NT2/D1 (cell line): ENCODE results near the gene BEAN1.

Experiments used
- DNase-seq: peaks from one replicate; pipeline ENCODE4 v3.0.0-alpha.2; 2011; ENCODE audit warnings: low read depth, low spot score
- H3K27me3 ChIP-seq: 2 replicates; pipeline ENCODE4 v1.6.0; 2011; ENCODE audit warnings: mild to moderate bottlenecking; ENCODE audit not compliant: insufficient read length, insufficient read depth
- H3K36me3 ChIP-seq: 2 replicates; pipeline ENCODE4 v1.6.1; 2011; ENCODE audit warnings: mild to moderate bottlenecking, low read length, mixed read lengths; ENCODE audit not compliant: insufficient read depth, insufficient read length
- H3K4me1 ChIP-seq: 2 replicates; pipeline ENCODE4 v1.5.1; 2011; ENCODE audit not compliant: insufficient read depth, insufficient read length
- H3K4me3 ChIP-seq: 2 replicates; pipeline ENCODE4 v1.5.1; 2011; ENCODE audit warnings: low read depth; ENCODE audit not compliant: insufficient read length
- H3K9ac ChIP-seq: 2 replicates; pipeline ENCODE4 v1.6.0; 2011; ENCODE audit warnings: low read depth; ENCODE audit not compliant: insufficient read length
- H3K9me3 ChIP-seq: 2 replicates; pipeline ENCODE4 v1.5.1; 2011; ENCODE audit warnings: mild to moderate bottlenecking, low read length; ENCODE audit not compliant: insufficient read depth
- SUZ12 ChIP-seq: IDR thresholded peaks from 2 replicates; pipeline ENCODE4 v1.6.1; 2011; ENCODE audit not compliant: insufficient read length, insufficient read depth; ENCODE audit errors: extremely low read depth
- YY1 ChIP-seq: IDR thresholded peaks from 2 replicates; pipeline ENCODE4 v1.6.1; 2011; ENCODE audit not compliant: insufficient read length, insufficient read depth
- ZNF274 ChIP-seq: IDR thresholded peaks from 2 replicates; pipeline ENCODE4 v1.6.1; 2011; ENCODE audit warnings: mild to moderate bottlenecking, low read depth, low read length

The BEAN1 gene

GRCh38 chr16:66438536-66438935 is 11.4 kb downstream of the BEAN1 start:
- H3K9me3 ChIP-seq, result no peaks in the 10 kb centered on the region
- peaks cover 27% of the 10 kb centered on the region for H3K4me1 ChIP-seq
- TF ChIP-seq YY1, result no peak
- TF ChIP-seq SUZ12, result no peak
- TF ChIP-seq ZNF274, result no peak
- H3K27me3 ChIP-seq, result no peaks in the 10 kb centered on the region
- no peaks in the 10 kb centered on the region for H3K36me3 ChIP-seq
- H3K9ac ChIP-seq, result no peak overlapping the region
- no peak overlapping the region for H3K4me3 ChIP-seq
- DNase-seq, result no peak

GRCh38 chr16:66439051-66439730 is 12.1 kb downstream of the BEAN1 start:
- TF ChIP-seq ZNF274, result no peak
- no peak for TF ChIP-seq YY1
- no peak for TF ChIP-seq SUZ12
- no peaks in the 10 kb centered on the region for H3K36me3 ChIP-seq
- H3K9me3 ChIP-seq, result no peaks in the 10 kb centered on the region
- DNase-seq, result no peak
- no peak overlapping the region for H3K9ac ChIP-seq
- H3K4me1 ChIP-seq, result peaks cover 24% of the 10 kb centered on the region
- H3K27me3 ChIP-seq, result no peaks in the 10 kb centered on the region
- no peak overlapping the region for H3K4me3 ChIP-seq

- TF ChIP-seq ZNF274 (no peak), YY1 (no peak), SUZ12 (no peak)
- DNase-seq, result no peak
- no peak overlapping the region for H3K9ac ChIP-seq
- peaks cover 13% of the 10 kb centered on the region for H3K4me1 ChIP-seq
- H3K9me3 ChIP-seq, result no peaks in the 10 kb centered on the region
- H3K4me3 ChIP-seq, result no peak overlapping the region
- H3K36me3 ChIP-seq, result no peaks in the 10 kb centered on the region
- no peaks in the 10 kb centered on the region for H3K27me3 ChIP-seq
Measured at GRCh38 chr16:66440271-66440802, 13.2 kb downstream of the BEAN1 start.

GRCh38 chr16:66440970-66441369 is 13.9 kb downstream of the BEAN1 start:
- H3K27me3 ChIP-seq, result no peaks in the 10 kb centered on the region
- no peak overlapping the region for H3K9ac ChIP-seq
- no peaks in the 10 kb centered on the region for H3K9me3 ChIP-seq
- TF ChIP-seq SUZ12, result no peak
- no peak for TF ChIP-seq ZNF274
- TF ChIP-seq YY1, result no peak
- H3K36me3 ChIP-seq, result no peaks in the 10 kb centered on the region
- H3K4me3 ChIP-seq, result no peak overlapping the region
- H3K4me1 ChIP-seq, result peaks cover 11% of the 10 kb centered on the region
- no peak for DNase-seq

- H3K27me3 ChIP-seq, result no peaks in the 10 kb centered on the region
- DNase-seq, result no peak
- no peak for TF ChIP-seq ZNF274
- no peak for TF ChIP-seq SUZ12
- no peak for TF ChIP-seq YY1
- no peaks in the 10 kb centered on the region for H3K36me3 ChIP-seq
- H3K4me1 ChIP-seq, result peaks cover 11% of the 10 kb centered on the region
- no peak overlapping the region for H3K9ac ChIP-seq
- no peak overlapping the region for H3K4me3 ChIP-seq
- no peaks in the 10 kb centered on the region for H3K9me3 ChIP-seq
Measured at GRCh38 chr16:66441586-66442375, 14.7 kb downstream of the BEAN1 start.

- Histone ChIP-seq H3K9me3 (no peaks in the 10 kb centered on the region), H3K9ac (no peak overlapping the region), H3K36me3 (no peaks in the 10 kb centered on the region), H3K4me1 (peaks cover 7% of the 10 kb centered on the region), H3K4me3 (no peak overlapping the region), H3K27me3 (no peaks in the 10 kb centered on the region)
- DNase-seq, result no peak
- TF ChIP-seq ZNF274, result no peak
Measured at GRCh38 chr16:66442502-66443268, 15.6 kb downstream of the BEAN1 start.

- DNase-seq, result no peak
- Histone ChIP-seq H3K4me1 (peaks cover 7% of the 10 kb centered on the region), H3K4me3 (no peak overlapping the region), H3K9ac (no peak overlapping the region), H3K27me3 (no peaks in the 10 kb centered on the region), H3K36me3 (no peaks in the 10 kb centered on the region), H3K9me3 (no peaks in the 10 kb centered on the region)
- no peak for TF ChIP-seq YY1
- no peak for TF ChIP-seq ZNF274
- no peak for TF ChIP-seq SUZ12
Measured at GRCh38 chr16:66443269-66443652, 16.2 kb downstream of the BEAN1 start.
